ENCODE results near the gene BCL2. TPM values are rescaled to one million over a fixed set of nuclear protein-coding genes. Genes with fewer than 3 reads are reported as not detected.

Gene BCL2
- total RNA-seq, 1 experiment from 2014 or later: 2.5 TPM

DNA sequence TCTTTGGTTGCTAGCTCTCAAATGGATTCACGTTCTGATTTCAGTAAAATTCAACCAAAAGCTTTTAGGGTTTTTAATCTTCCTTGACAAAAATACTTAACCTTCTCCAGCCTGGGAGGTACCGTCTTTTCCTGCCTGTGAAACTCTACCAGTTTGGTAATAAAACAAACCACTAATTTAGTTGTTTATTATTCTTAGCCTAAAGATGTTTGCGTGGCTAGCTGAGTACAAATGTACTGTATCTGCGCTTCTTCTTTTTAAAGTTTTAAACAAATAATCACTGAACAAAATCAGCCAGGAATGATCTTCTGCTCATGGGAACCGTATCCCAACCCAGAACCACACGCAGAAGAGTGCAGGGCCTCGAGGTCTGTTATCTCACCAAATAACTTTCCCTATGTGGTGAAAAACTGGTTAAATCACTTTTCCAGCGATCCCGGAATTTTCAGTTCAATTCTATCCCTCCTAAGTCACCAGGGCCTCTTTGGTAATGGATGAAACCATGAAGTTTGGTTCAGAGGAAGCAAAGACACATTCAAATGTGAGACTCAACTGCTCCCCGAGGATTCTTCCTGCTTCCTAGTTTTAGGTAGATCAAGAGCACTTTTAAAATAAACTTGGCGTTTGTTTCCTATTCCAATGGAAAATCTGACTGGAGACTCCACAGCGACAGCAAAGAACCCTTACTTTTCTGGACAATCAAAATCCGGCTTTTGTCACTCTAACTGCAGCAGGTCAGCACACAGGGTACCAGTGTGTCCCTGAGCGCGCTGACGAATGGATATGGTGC lies 36.1 kb downstream of the BCL2 start:
- ChIA-PET RAD21 (ENCODE audit: low non-redundant PET in 1 of 2, low total read pairs in 2 of 2, uncharacterized antibody in 2 of 2, unreplicated experiment in 2 of 2) (no interaction called here), POLR2A (no interaction called here), CTCF (no interaction called here)
- Histone ChIP-seq H2AFZ (ENCODE audit: low read depth, low read length, poor library complexity, severe bottlenecking) (no peak overlapping the region), H3K4me1 (ENCODE audit: control insufficient read depth in 1 of 2, insufficient read depth in 2 of 2, low read length in 2 of 2) (no peaks in the 10 kb centered on the region), H4K20me1 (ENCODE audit: insufficient read depth) (no peaks in the 10 kb centered on the region), H3K4me2 (ENCODE audit: low read length) (no peak overlapping the region), H3K9me2 (ENCODE audit: insufficient read depth) (no peaks in the 10 kb centered on the region), H3K27me3 (ENCODE audit: insufficient read depth, low read length) (peaks cover 14% of the 10 kb centered on the region; the same call in 1 of the 2 replicates), H3K4me3 (replicated peaks in 1 of 2; ENCODE audit: low read depth in 1 of 2, low read length in 2 of 2) (no peak overlapping the region), H3K79me2 (ENCODE audit: insufficient read depth, low read length) (no peaks in the 10 kb centered on the region), H3K9me3 (ENCODE audit: control insufficient read depth in 1 of 2, insufficient read depth in 1 of 2, low read depth in 1 of 2, low read length in 2 of 2) (no peaks in the 10 kb centered on the region), H3K27ac (ENCODE audit: low read depth, low read length) (no peak overlapping the region), H3K36me3 (ENCODE audit: control insufficient read depth in 1 of 2, insufficient read depth in 2 of 2, low read length in 2 of 2) (no peaks in the 10 kb centered on the region), H3K9ac (ENCODE audit: low read length) (no peak overlapping the region)
- no TSS peak for BruUV-seq (replicated peaks)
- ATAC-seq: no peak
- TF ChIP-seq SP1 (IDR thresholded peaks at IDR 0.05; ENCODE audit: low read depth) (no peak), ELF1 (IDR thresholded peaks at IDR 0.05; ENCODE audit: borderline replicate concordance, low read depth) (no peak), POLR2AphosphoS5 (IDR thresholded peaks at IDR 0.05; ENCODE audit: low read depth, low read length) (no peak), EZH2 (IDR thresholded peaks at IDR 0.05) (no peak), EGR1 (IDR thresholded peaks at IDR 0.05; ENCODE audit: low read depth) (no peak), SIN3A (IDR thresholded peaks at IDR 0.05; ENCODE audit: low read depth) (no peak), TCF7L2 (IDR thresholded peaks at IDR 0.05; ENCODE audit: borderline replicate concordance, extremely low read depth, insufficient read depth, insufficient read length) (no peak)
- TF ChIP-seq, protein P1, sequence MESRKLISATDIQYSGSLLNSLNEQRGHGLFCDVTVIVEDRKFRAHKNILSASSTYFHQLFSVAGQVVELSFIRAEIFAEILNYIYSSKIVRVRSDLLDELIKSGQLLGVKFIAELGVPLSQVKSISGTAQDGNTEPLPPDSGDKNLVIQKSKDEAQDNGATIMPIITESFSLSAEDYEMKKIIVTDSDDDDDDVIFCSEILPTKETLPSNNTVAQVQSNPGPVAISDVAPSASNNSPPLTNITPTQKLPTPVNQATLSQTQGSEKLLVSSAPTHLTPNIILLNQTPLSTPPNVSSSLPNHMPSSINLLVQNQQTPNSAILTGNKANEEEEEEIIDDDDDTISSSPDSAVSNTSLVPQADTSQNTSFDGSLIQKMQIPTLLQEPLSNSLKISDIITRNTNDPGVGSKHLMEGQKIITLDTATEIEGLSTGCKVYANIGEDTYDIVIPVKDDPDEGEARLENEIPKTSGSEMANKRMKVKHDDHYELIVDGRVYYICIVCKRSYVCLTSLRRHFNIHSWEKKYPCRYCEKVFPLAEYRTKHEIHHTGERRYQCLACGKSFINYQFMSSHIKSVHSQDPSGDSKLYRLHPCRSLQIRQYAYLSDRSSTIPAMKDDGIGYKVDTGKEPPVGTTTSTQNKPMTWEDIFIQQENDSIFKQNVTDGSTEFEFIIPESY (IDR thresholded peaks at IDR 0.05; ENCODE audit: extremely low read depth, insufficient replicate concordance, low read length): no peak
- TF ChIP-seq, protein P2, sequence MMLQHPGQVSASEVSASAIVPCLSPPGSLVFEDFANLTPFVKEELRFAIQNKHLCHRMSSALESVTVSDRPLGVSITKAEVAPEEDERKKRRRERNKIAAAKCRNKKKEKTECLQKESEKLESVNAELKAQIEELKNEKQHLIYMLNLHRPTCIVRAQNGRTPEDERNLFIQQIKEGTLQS (IDR thresholded peaks at IDR 0.05): no peak
- TF ChIP-seq, protein P3, sequence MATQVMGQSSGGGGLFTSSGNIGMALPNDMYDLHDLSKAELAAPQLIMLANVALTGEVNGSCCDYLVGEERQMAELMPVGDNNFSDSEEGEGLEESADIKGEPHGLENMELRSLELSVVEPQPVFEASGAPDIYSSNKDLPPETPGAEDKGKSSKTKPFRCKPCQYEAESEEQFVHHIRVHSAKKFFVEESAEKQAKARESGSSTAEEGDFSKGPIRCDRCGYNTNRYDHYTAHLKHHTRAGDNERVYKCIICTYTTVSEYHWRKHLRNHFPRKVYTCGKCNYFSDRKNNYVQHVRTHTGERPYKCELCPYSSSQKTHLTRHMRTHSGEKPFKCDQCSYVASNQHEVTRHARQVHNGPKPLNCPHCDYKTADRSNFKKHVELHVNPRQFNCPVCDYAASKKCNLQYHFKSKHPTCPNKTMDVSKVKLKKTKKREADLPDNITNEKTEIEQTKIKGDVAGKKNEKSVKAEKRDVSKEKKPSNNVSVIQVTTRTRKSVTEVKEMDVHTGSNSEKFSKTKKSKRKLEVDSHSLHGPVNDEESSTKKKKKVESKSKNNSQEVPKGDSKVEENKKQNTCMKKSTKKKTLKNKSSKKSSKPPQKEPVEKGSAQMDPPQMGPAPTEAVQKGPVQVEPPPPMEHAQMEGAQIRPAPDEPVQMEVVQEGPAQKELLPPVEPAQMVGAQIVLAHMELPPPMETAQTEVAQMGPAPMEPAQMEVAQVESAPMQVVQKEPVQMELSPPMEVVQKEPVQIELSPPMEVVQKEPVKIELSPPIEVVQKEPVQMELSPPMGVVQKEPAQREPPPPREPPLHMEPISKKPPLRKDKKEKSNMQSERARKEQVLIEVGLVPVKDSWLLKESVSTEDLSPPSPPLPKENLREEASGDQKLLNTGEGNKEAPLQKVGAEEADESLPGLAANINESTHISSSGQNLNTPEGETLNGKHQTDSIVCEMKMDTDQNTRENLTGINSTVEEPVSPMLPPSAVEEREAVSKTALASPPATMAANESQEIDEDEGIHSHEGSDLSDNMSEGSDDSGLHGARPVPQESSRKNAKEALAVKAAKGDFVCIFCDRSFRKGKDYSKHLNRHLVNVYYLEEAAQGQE (IDR thresholded peaks at IDR 0.05; ENCODE audit: low read depth): no peak
- DNase-seq (ENCODE audit: low read depth, low spot score): no peak
- intact Hi-C loops (cut with micrococcal nuclease): no loop called here
